Sigmoid colon (tissue), 3 donors: ENCODE data around the gene ZNF497.

Source experiments
- POLR2A ChIP-seq, 2 donors: fragments of 450-650 bp; IDR thresholded peaks; one replicate each; pipeline ENCODE4 v1.6.1; 2016; ENCODE audit warnings: antibody characterized with exemption in 2 of 2, mild to moderate bottlenecking in 2 of 2, moderate library complexity in 2 of 2
- TF ChIP-seq, protein P1 (sequence below), 4 experiments: fragments of 450-650 bp in 3 of 4; fragments of 200-600 bp in 1 of 4; IDR thresholded peaks; one replicate each; pipeline ENCODE4 v1.5.1; 2016 to 2019; ENCODE audit warnings: antibody characterized with exemption in 4 of 4, mild to moderate bottlenecking in 3 of 4, moderate library complexity in 2 of 4

- TF ChIP-seq, protein P1, sequence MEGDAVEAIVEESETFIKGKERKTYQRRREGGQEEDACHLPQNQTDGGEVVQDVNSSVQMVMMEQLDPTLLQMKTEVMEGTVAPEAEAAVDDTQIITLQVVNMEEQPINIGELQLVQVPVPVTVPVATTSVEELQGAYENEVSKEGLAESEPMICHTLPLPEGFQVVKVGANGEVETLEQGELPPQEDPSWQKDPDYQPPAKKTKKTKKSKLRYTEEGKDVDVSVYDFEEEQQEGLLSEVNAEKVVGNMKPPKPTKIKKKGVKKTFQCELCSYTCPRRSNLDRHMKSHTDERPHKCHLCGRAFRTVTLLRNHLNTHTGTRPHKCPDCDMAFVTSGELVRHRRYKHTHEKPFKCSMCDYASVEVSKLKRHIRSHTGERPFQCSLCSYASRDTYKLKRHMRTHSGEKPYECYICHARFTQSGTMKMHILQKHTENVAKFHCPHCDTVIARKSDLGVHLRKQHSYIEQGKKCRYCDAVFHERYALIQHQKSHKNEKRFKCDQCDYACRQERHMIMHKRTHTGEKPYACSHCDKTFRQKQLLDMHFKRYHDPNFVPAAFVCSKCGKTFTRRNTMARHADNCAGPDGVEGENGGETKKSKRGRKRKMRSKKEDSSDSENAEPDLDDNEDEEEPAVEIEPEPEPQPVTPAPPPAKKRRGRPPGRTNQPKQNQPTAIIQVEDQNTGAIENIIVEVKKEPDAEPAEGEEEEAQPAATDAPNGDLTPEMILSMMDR (IDR thresholded peaks at IDR 0.05) = no peak
- no peak for TF ChIP-seq POLR2A (IDR thresholded peaks at IDR 0.05)
These were observed 13.0 kb downstream of the ZNF497 start for GRCh38 chr19:58349590-58349989.
